Ascending aorta (tissue), 2 donors: ENCODE data around the gene CC2D2A. TPM values are rescaled to one million over a fixed set of nuclear protein-coding genes. Genes with fewer than 3 reads are reported as not detected.

Experiments used
- DNase-seq, 2 donors: peaks; one replicate each; pipeline ENCODE4 v3.0.0-alpha.2; 2019; ENCODE audit warnings: low spot score in 2 of 2
- H3K27ac ChIP-seq, 2 donors: fragments of 200-600 bp; sonication (generic); one replicate each; pipeline ENCODE4 v1.5.1; 2016 to 2017; ENCODE audit warnings: mild to moderate bottlenecking in 1 of 2
- H3K27me3 ChIP-seq: fragments of 200-600 bp; sonication (generic); one replicate; pipeline ENCODE4 v1.5.1; 2017
- H3K36me3 ChIP-seq, 2 donors: fragments of 200-600 bp; sonication (generic); one replicate each; pipeline ENCODE4 v1.5.1; 2016
- H3K4me1 ChIP-seq, 2 donors: fragments of 200-600 bp; sonication (generic); one replicate each; pipeline ENCODE4 v1.5.1; 2016 to 2017; ENCODE audit warnings: mild to moderate bottlenecking in 1 of 2
- H3K4me3 ChIP-seq, 2 donors: fragments of 200-600 bp; sonication (generic); one replicate each; pipeline ENCODE4 v1.5.1; 2016 to 2017; ENCODE audit warnings: mild to moderate bottlenecking in 1 of 2
- H3K9me3 ChIP-seq, 2 donors: fragments of 200-600 bp; sonication (generic); one replicate each; pipeline ENCODE4 v1.5.1; 2016
- CTCF ChIP-seq, 3 experiments: fragments of 200-600 bp in 2 of 3; fragments of 450-650 bp in 1 of 3; sonication (generic) in 2 of 3; IDR thresholded peaks; one replicate each; pipeline ENCODE4 v1.5.1; 2016 to 2019; ENCODE audit warnings: antibody characterized with exemption in 3 of 3, mild to moderate bottlenecking in 1 of 3, moderate library complexity in 1 of 3
- intact Hi-C: fragments of 100-400 bp; cut with DNase I; formaldehyde crosslinking; loops from one replicate; pipeline ENCODE4 v1.15.1; 2023
- total RNA-seq: library from RNA; depleted of rRNA; stranded (reverse); fragments of >200 nt; gene quantifications from one replicate; pipeline ENCODE4 v1.1.0, GENCODE V29; 2016

The CC2D2A gene
- total RNA-seq, 1 donor from 2014 or later = 2.8 TPM

DNA sequence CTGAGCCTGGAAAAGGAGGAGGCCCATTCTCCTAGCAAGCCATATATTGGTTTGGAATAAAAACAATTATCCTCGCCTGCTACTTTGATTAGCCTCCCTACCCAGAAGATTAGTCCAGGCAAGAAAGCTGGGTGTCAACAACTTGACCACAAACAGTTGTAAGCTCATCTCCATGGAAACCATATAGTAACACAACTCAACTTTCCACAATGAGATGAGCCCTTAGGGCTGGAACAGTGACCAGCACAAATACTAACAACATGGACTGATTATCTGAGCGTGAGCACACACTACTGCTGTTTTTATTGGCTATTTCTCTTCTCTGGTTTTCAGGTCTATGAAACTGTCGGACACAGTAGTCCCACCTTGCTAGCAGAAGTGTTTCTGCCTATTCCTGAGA is 80.8 kb downstream of the CC2D2A start:
- Histone ChIP-seq H3K9me3 (no peaks in the 10 kb centered on the region), H3K4me1 (no peaks in the 10 kb centered on the region), H3K27ac (no peak overlapping the region), H3K27me3 (no peaks in the 10 kb centered on the region), H3K4me3 (no peak overlapping the region), H3K36me3 (peaks cover 3 to 10% of the 10 kb centered on the region in 2 donors)
- intact Hi-C loops = no loop called here
- no peak for TF ChIP-seq CTCF (IDR thresholded peaks at IDR 0.05)
- DNase-seq = no peak

DNA sequence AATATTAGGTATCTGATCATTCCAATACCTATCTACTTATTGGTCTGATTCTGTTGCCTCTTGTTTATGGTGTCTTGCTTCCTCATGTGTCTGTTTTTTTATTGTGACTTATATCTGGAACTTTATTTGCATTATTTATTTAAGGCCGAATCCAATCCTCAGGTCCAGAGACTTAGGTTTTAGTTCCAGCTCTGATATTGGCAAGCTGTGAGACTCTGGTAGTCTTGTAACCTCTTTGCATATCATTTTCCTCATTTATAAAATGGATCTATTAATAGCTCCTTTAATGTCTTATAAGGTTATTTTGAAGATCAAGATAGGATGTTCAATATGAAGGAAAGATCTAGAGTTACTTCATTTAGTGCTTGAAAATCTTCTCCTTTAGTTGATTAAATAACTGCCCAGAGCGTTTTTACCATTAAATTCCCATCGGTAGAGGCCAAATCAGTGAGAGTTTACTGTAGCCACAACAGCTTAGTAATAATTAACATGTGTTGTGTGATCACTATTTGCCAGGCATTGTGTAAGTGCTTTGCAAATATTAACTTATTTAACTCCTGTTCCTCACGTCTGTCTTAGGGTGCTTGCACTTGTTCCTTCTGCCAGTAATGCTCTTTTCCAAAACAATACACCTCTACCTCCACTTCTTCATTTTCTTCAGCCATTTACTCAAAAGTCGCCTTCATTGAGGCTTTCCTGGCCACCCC is 82.2 kb downstream of the CC2D2A start:
- no peak for TF ChIP-seq CTCF (IDR thresholded peaks at IDR 0.05)
- Histone ChIP-seq H3K4me3 (no peak overlapping the region), H3K27ac (no peak overlapping the region), H3K36me3 (peaks cover 4 to 18% of the 10 kb centered on the region in 2 donors), H3K9me3 (no peaks in the 10 kb centered on the region), H3K27me3 (no peaks in the 10 kb centered on the region), H3K4me1 (no peaks in the 10 kb centered on the region)
- intact Hi-C loops = no loop called here
- DNase-seq = no peak

DNA sequence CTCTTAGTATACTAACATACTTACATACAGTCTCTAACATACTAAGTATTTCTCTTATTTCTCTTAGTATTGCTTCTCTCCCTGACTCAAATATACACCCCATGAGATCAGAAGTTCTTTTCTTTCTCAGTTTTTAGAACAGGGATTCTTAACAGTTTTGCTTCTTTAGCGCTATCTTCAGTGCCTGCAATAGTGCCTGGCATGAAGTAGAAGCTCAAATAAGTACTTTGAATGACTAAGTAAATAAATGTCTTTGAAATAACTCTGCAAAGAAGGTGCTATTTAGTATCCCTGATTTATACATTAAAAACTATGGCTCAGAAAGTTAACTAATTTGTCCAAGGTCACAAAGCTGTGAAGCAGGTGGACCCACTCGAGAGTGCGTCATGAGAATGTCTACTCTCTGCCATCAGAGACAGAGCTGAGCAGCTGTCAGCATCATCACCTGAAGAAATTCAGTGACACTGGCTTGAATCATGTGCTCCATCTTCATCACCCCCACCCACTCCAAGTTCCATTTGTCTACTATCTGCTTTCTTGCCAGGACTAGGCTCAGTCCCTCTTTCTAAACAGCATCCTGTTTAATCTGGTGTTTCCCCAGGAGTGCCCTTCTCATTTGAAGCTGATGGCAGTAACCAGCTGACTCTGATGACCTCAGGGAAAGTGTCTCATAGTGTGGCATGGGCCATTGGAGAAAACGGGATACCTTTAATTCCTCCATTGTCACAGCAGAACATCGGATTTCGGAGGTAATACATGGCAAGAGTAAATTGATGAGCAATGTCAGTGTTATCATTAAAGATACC is 83.1 kb downstream of the CC2D2A start:
- TF ChIP-seq CTCF (IDR thresholded peaks at IDR 0.05) = no peak
- Histone ChIP-seq H3K4me1 (no peaks in the 10 kb centered on the region), H3K27ac (no peak overlapping the region), H3K4me3 (no peak overlapping the region), H3K36me3 (peaks cover 6 to 22% of the 10 kb centered on the region in 2 donors), H3K9me3 (no peaks in the 10 kb centered on the region), H3K27me3 (no peaks in the 10 kb centered on the region)
- intact Hi-C loops = no loop called here
- DNase-seq = no peak

DNA sequence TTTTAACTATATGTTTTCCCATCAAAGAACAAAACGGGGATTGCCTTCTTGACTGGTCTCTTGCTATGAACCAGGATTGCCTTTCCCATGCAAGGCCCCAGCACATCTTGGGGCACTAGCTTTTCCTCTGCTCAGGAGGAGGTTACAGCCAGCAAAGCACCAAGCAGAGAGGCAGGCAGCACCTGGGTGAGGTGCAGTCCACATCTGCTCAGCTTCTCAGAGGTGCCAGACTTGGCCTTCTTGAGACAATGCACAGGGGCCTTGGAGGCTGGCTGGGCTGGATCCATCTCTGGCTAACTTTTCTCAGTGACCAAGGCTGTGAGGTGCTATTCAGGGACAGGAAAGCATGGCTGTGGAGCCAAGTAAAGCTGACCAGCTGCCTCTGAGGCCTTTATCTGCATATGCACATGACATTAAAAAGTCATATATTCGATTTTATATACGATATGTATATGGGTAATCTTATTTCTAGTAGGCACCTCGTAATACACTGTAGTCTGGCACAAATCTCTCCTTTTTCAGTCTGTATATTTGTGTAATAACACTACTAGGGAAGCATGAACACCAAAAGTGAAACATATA is 86.9 kb downstream of the CC2D2A start:
- H3K4me1 ChIP-seq = no peaks in the 10 kb centered on the region
- H3K27me3 ChIP-seq = no peaks in the 10 kb centered on the region
- H3K27ac ChIP-seq = no peak overlapping the region
- H3K4me3 ChIP-seq = no peak overlapping the region
- H3K36me3 ChIP-seq = peaks cover 9 to 30% of the 10 kb centered on the region in 2 donors
- H3K9me3 ChIP-seq = no peaks in the 10 kb centered on the region
- TF ChIP-seq CTCF (IDR thresholded peaks at IDR 0.05) = no peak
- DNase-seq = no peak
- intact Hi-C loops = no loop called here

GRCh38 chr4:15557786-15558550 is 88.3 kb downstream of the CC2D2A start:
- Histone ChIP-seq H3K4me1 (no peaks in the 10 kb centered on the region), H3K9me3 (no peaks in the 10 kb centered on the region), H3K36me3 (peaks cover 9 to 34% of the 10 kb centered on the region in 2 donors), H3K27me3 (no peaks in the 10 kb centered on the region), H3K4me3 (no peak overlapping the region), H3K27ac (no peak overlapping the region)
- TF ChIP-seq CTCF (IDR thresholded peaks at IDR 0.05) = no peak
- intact Hi-C loops = no loop called here
- DNase-seq = no peak
